Measurements from ENCODE around the gene CCDC180. TPM values are rescaled to one million over a fixed set of nuclear protein-coding genes. Genes with fewer than 3 reads are reported as not detected.

The CCDC180 gene
- total RNA-seq, 1 experiment from 2014 or later, result 0.34 TPM

DNA sequence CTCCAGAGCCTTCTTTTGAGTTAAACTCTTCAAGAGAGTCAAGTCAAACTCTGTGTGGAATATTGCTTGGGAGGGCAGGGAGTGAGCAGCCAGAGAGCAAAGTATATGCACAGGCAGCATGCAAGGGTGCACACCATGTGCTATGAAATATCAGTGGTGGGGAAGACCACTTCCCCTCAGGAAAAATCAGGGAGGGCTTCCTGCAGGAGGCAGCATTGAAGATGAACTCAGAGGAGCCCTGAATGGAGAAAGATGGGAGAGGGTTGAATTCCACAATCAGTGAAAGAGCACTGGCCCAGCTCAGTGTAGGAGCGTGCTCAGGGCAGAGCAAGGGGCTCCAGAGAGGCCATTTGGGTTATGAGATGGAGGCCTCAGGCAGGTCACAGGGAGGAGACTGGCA is 41.9 kb downstream of the CCDC180 start:
- Histone ChIP-seq H3K4me3 (ENCODE audit: low read depth, low read length, poor library complexity, severe bottlenecking) (no peak overlapping the region), H3K36me3 (ENCODE audit: insufficient read depth, low read length, poor library complexity, severe bottlenecking) (no peaks in the 10 kb centered on the region), H3K27ac (ENCODE audit: low read depth, low read length, poor library complexity, severe bottlenecking) (no peak overlapping the region), H3K4me1 (ENCODE audit: insufficient read depth, low read length, poor library complexity, severe bottlenecking) (no peaks in the 10 kb centered on the region), H3K9me3 (ENCODE audit: low read depth, low read length, poor library complexity, severe bottlenecking) (no peaks in the 10 kb centered on the region), H3K27me3 (replicated peaks; ENCODE audit: insufficient read depth, low read depth, low read length, poor library complexity) (no peaks in the 10 kb centered on the region)
- BruUV-seq (replicated peaks), result no TSS peak
- ChIA-PET POLR2A (ENCODE audit: low non-redundant PET) (no interaction called here), CTCF (no interaction called here)
- no peak for DNase-seq (ENCODE audit: low spot score)
- TF ChIP-seq EZH2 (IDR thresholded peaks at IDR 0.05; ENCODE audit: borderline replicate concordance, low read depth, low read length, poor library complexity, severe bottlenecking) (no peak), CTCF (conservative IDR thresholded peaks at IDR 0.05; ENCODE audit: low read depth, low read length) (no peak)
- intact Hi-C loops (cut with micrococcal nuclease; ENCODE audit: unreplicated experiment), result no loop called here

DNA sequence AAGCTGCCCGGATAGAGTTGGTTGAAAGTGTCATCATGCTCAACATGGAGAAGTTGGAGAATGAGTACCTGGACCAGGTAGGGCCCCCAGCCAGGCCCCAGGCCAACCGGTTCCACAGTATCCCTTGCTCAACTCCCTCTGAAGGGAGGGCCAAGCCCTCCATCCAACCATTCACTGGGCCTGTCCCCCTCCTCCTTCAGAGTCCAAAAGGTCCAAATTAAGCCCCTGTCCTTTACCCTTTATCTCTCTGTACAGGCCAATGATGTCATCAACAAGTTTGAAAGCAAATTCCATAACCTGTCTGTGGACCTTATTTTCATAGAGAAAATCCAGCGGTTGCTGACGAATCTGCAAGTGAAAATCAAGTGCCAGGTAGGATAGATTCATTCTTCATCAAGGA is 47.2 kb downstream of the CCDC180 start:
- Histone ChIP-seq H3K27me3 (replicated peaks; ENCODE audit: insufficient read depth, low read depth, low read length, poor library complexity) (no peaks in the 10 kb centered on the region), H3K36me3 (ENCODE audit: insufficient read depth, low read length, poor library complexity, severe bottlenecking) (no peaks in the 10 kb centered on the region), H3K9me3 (ENCODE audit: low read depth, low read length, poor library complexity, severe bottlenecking) (no peaks in the 10 kb centered on the region), H3K4me3 (ENCODE audit: low read depth, low read length, poor library complexity, severe bottlenecking) (no peak overlapping the region), H3K4me1 (ENCODE audit: insufficient read depth, low read length, poor library complexity, severe bottlenecking) (no peaks in the 10 kb centered on the region), H3K27ac (ENCODE audit: low read depth, low read length, poor library complexity, severe bottlenecking) (no peak overlapping the region)
- POLR2A ChIA-PET (ENCODE audit: low non-redundant PET), result no interaction called here
- no TSS peak for BruUV-seq (replicated peaks)
- CTCF ChIA-PET, result no interaction called here
- no peak for TF ChIP-seq EZH2 (IDR thresholded peaks at IDR 0.05; ENCODE audit: borderline replicate concordance, low read depth, low read length, poor library complexity, severe bottlenecking)
- no peak for TF ChIP-seq CTCF (conservative IDR thresholded peaks at IDR 0.05; ENCODE audit: low read depth, low read length)
- intact Hi-C loops (cut with micrococcal nuclease; ENCODE audit: unreplicated experiment), result no loop called here
- DNase-seq (ENCODE audit: low spot score), result no peak

GRCh38 chr9:97357056-97357455 is 49.6 kb downstream of the CCDC180 start:
- ChIA-PET CTCF (no interaction called here), POLR2A (ENCODE audit: low non-redundant PET) (no interaction called here)
- TF ChIP-seq EZH2 (IDR thresholded peaks at IDR 0.05; ENCODE audit: borderline replicate concordance, low read depth, low read length, poor library complexity, severe bottlenecking) (no peak), CTCF (conservative IDR thresholded peaks at IDR 0.05; ENCODE audit: low read depth, low read length) (no peak)
- intact Hi-C loops (cut with micrococcal nuclease; ENCODE audit: unreplicated experiment), result no loop called here
- H3K9me3 ChIP-seq (ENCODE audit: low read depth, low read length, poor library complexity, severe bottlenecking), result no peaks in the 10 kb centered on the region
- no peak overlapping the region for H3K27ac ChIP-seq (ENCODE audit: low read depth, low read length, poor library complexity, severe bottlenecking)
- H3K36me3 ChIP-seq (ENCODE audit: insufficient read depth, low read length, poor library complexity, severe bottlenecking), result no peaks in the 10 kb centered on the region
- H3K27me3 ChIP-seq (replicated peaks; ENCODE audit: insufficient read depth, low read depth, low read length, poor library complexity), result no peaks in the 10 kb centered on the region
- H3K4me3 ChIP-seq (ENCODE audit: low read depth, low read length, poor library complexity, severe bottlenecking), result no peak overlapping the region
- DNase-seq (ENCODE audit: low spot score), result no peak
- no peaks in the 10 kb centered on the region for H3K4me1 ChIP-seq (ENCODE audit: insufficient read depth, low read length, poor library complexity, severe bottlenecking)
- BruUV-seq (replicated peaks), result no TSS peak

Other genes with a start within 250 kb of the CCDC180 start
- gene TDRD7, start 104.4 kb downstream of the CCDC180 start, total RNA-seq (2021), result 3.6 and 4.9 TPM in 2 replicates
- gene TMOD1, start 194.0 kb downstream of the CCDC180 start, total RNA-seq (2021), result 0.09 and 0.24 TPM in 2 replicates